GM23248 (cell line): Measurements from ENCODE around the gene KIZ. TPM values are rescaled to one million over a fixed set of nuclear protein-coding genes. Genes with fewer than 3 reads are reported as not detected.

Experiments used
- DNase-seq: peaks from one replicate; pipeline ENCODE4 v3.0.0-alpha.2; 2015
- H2AFZ ChIP-seq: fragments of 200-600 bp; sonication (generic); 2 replicates; pipeline ENCODE4 v1.6.1; 2016; ENCODE audit warnings: antibody characterized with exemption
- H3F3A ChIP-seq: fragments of 200-600 bp; sonication (generic); 2 replicates; pipeline ENCODE4 v1.6.1; 2016; ENCODE audit warnings: mild to moderate bottlenecking, antibody characterized with exemption, mixed run types; ENCODE audit not compliant: insufficient read depth
- H3K27ac ChIP-seq: fragments of 200-600 bp; sonication (generic); 2 replicates; pipeline ENCODE4 v1.5.1; 2016; ENCODE audit warnings: mild to moderate bottlenecking
- H3K27me3 ChIP-seq: fragments of 200-600 bp; sonication (generic); replicated peaks from 2 replicates; pipeline ENCODE4 v1.6.1; 2016; ENCODE audit warnings: mild to moderate bottlenecking; ENCODE audit not compliant: insufficient read depth
- H3K36me3 ChIP-seq: fragments of 200-600 bp; sonication (generic); 2 replicates; pipeline ENCODE4 v1.6.1; 2016; ENCODE audit warnings: low read depth, mild to moderate bottlenecking
- H3K4me1 ChIP-seq: fragments of 200-600 bp; sonication (generic); 2 replicates; pipeline ENCODE4 v1.6.1; 2016; ENCODE audit warnings: mild to moderate bottlenecking; ENCODE audit not compliant: insufficient read depth
- H3K4me2 ChIP-seq: fragments of 200-600 bp; sonication (generic); one replicate; pipeline ENCODE4 v1.6.1; 2016; ENCODE audit warnings: mild to moderate bottlenecking; ENCODE audit not compliant: unreplicated experiment
- H3K4me3 ChIP-seq: fragments of 200-600 bp; sonication (generic); 2 replicates; pipeline ENCODE4 v1.5.1; 2016; ENCODE audit warnings: mild to moderate bottlenecking
- H3K79me2 ChIP-seq: fragments of 200-600 bp; sonication (generic); 2 replicates; pipeline ENCODE4 v1.6.1; 2016; ENCODE audit warnings: mild to moderate bottlenecking; ENCODE audit not compliant: insufficient read depth
- H3K9ac ChIP-seq: fragments of 200-600 bp; sonication (generic); 2 replicates; pipeline ENCODE4 v1.6.1; 2016; ENCODE audit warnings: mild to moderate bottlenecking
- H3K9me2 ChIP-seq: fragments of 200-600 bp; sonication (generic); 2 replicates; pipeline ENCODE4 v1.6.1; 2016; ENCODE audit warnings: mixed run types, mild to moderate bottlenecking, moderate library complexity; ENCODE audit not compliant: insufficient read depth
- H3K9me3 ChIP-seq: fragments of 200-600 bp; sonication (generic); one replicate; pipeline ENCODE4 v1.6.1; 2017; ENCODE audit warnings: low read depth
- H4K20me1 ChIP-seq: fragments of 200-600 bp; sonication (generic); 2 replicates; pipeline ENCODE4 v1.6.0; 2016; ENCODE audit not compliant: insufficient read depth
- EZH2 ChIP-seq: fragments of 200-600 bp; sonication (generic); IDR thresholded peaks from 2 replicates; pipeline ENCODE4 v1.6.1; 2018; ENCODE audit warnings: antibody characterized with exemption, mild to moderate bottlenecking; ENCODE audit not compliant: insufficient read depth, poor library complexity, severe bottlenecking
- EZH2phosphoT487 ChIP-seq: fragments of 200-600 bp; sonication (generic); IDR thresholded peaks from 2 replicates; pipeline ENCODE4 v1.6.1; 2018; ENCODE audit warnings: antibody characterized with exemption, moderate library complexity, mild to moderate bottlenecking, low read depth; ENCODE audit not compliant: insufficient read depth
- WGBS, 2 experiments: methylation state at CpG; one replicate each; pipeline ENCODE4 v1.1.6; 2015 to 2017; ENCODE audit warnings: low lambda C conversion rate in 2 of 2, low coverage in 1 of 2; ENCODE audit errors: missing lambda C conversion rate in 2 of 2; 5-methylcytosine and 5-hydroxymethylcytosine counted together
- in situ Hi-C: fragments of 300-500 bp; cut with MboI; formaldehyde crosslinking; loops from 2 replicates; pipeline ENCODE4 v1.15.0; 2020
- polyA plus RNA-seq: library from polyadenylated mRNA; unstranded; fragments of >200 nt; fragmentation: Nextera tagmentation; extraction: Ambion mirVana; gene quantifications from 2 replicates; pipeline ENCODE4 v1.2.1, GENCODE V29; 2016
- total RNA-seq: library from RNA; depleted of rRNA; stranded (reverse); fragments of >200 nt; shearing (Covaris generic); gene quantifications from 2 replicates; pipeline ENCODE4 v1.2.3, GENCODE V29; 2014

The KIZ gene
- total and polyA plus RNA-seq, 2 experiments from 2014 or later = 15.4 to 24.5 TPM

GRCh38 chr20:21184819-21185218 lies 58.9 kb downstream of the KIZ start:
- Histone ChIP-seq H3K79me2 (0 out of 2 replicates have a peak, but pooled peaks cover 4% of the 10 kb centered on the region), H2AFZ (no peak overlapping the region), H3K4me2 (no peak overlapping the region), H3K36me3 (no peaks in the 10 kb centered on the region), H3K9me3 (no peaks in the 10 kb centered on the region), H3K4me3 (no peak overlapping the region), H3K27ac (peak overlapping the region; percentile 96; the same call in 1 of the 2 replicates), H4K20me1 (no peaks in the 10 kb centered on the region), H3K9me2 (no peaks in the 10 kb centered on the region), H3K4me1 (peaks cover 34% of the 10 kb centered on the region), H3K9ac (no peak overlapping the region), H3K27me3 (no peaks in the 10 kb centered on the region), H3F3A (peaks cover 32% of the 10 kb centered on the region)
- no peak for TF ChIP-seq EZH2phosphoT487
- TF ChIP-seq EZH2 = no peak
- DNase-seq = peak; percentile 24
- WGBS, 2 experiments = 86 to 89% methylated on average over 3 of the region's 3 CpGs
- in situ Hi-C loops = no loop called here

GRCh38 chr20:21185849-21186248 lies 60.0 kb downstream of the KIZ start:
- DNase-seq = no peak
- no peaks in the 10 kb centered on the region for H3K79me2 ChIP-seq
- peaks cover 28% of the 10 kb centered on the region for H3K4me1 ChIP-seq
- peaks cover 32% of the 10 kb centered on the region for H3F3A ChIP-seq
- H3K4me2 ChIP-seq = no peak overlapping the region
- H3K9me2 ChIP-seq = no peaks in the 10 kb centered on the region
- H3K9me3 ChIP-seq = no peaks in the 10 kb centered on the region
- TF ChIP-seq EZH2phosphoT487 = no peak
- no peak for TF ChIP-seq EZH2
- H4K20me1 ChIP-seq = no peaks in the 10 kb centered on the region
- H3K4me3 ChIP-seq = no peak overlapping the region
- no peak overlapping the region for H3K27ac ChIP-seq
- 94 to 98% methylated on average over 5 of the region's 5 CpGs for WGBS, 2 experiments
- H3K27me3 ChIP-seq = no peaks in the 10 kb centered on the region
- no peaks in the 10 kb centered on the region for H3K36me3 ChIP-seq
- no peak overlapping the region for H3K9ac ChIP-seq
- no peak overlapping the region for H2AFZ ChIP-seq
- in situ Hi-C loops = no loop called here

GRCh38 chr20:21189761-21190523 lies 64.1 kb downstream of the KIZ start:
- Histone ChIP-seq H3K79me2 (no peaks in the 10 kb centered on the region), H3K27me3 (no peaks in the 10 kb centered on the region), H3K27ac (no peak overlapping the region), H3K9me3 (no peaks in the 10 kb centered on the region), H3K4me1 (peaks cover 2% of the 10 kb centered on the region; the same call in 1 of the 2 replicates), H3K4me3 (no peak overlapping the region), H3K36me3 (no peaks in the 10 kb centered on the region), H3K9ac (no peak overlapping the region), H4K20me1 (no peaks in the 10 kb centered on the region), H3K4me2 (no peak overlapping the region), H3F3A (peaks cover 2% of the 10 kb centered on the region; the same call in 1 of the 2 replicates), H3K9me2 (no peaks in the 10 kb centered on the region), H2AFZ (no peak overlapping the region)
- no peak for DNase-seq
- in situ Hi-C loops = no loop called here
- WGBS, 2 experiments = 85 to 90% methylated on average over 10 of the region's 10 CpGs
- TF ChIP-seq EZH2 = no peak
- no peak for TF ChIP-seq EZH2phosphoT487

GRCh38 chr20:21190869-21191268 lies 65.0 kb downstream of the KIZ start:
- in situ Hi-C loops = no loop called here

More at GRCh38 chr20:21190869-21191268, 65.0 kb downstream of the KIZ start:
- no peaks in the 10 kb centered on the region for H3K36me3 ChIP-seq
- H4K20me1 ChIP-seq = no peaks in the 10 kb centered on the region
- H3K4me1 ChIP-seq = no peaks in the 10 kb centered on the region
- 47 to 60% methylated on average over 1 of the region's 1 CpG for WGBS, 2 experiments
- no peak overlapping the region for H2AFZ ChIP-seq
- H3K4me2 ChIP-seq = no peak overlapping the region
- no peak for TF ChIP-seq EZH2phosphoT487
- TF ChIP-seq EZH2 = no peak
- no peaks in the 10 kb centered on the region for H3F3A ChIP-seq
- no peak overlapping the region for H3K9ac ChIP-seq
- no peaks in the 10 kb centered on the region for H3K27me3 ChIP-seq
- H3K4me3 ChIP-seq = no peak overlapping the region
- H3K9me2 ChIP-seq = no peaks in the 10 kb centered on the region
- no peak for DNase-seq
- H3K9me3 ChIP-seq = no peaks in the 10 kb centered on the region
- H3K79me2 ChIP-seq = no peaks in the 10 kb centered on the region
- H3K27ac ChIP-seq = no peak overlapping the region
